T-helper 1 cell (primary cell): ENCODE measurements around the gene RAP1GDS1.
"Not testable (repeated sequence)": the region's sequence is repeated elsewhere in the genome, so short reads cannot be mapped to it uniquely, and the experiment has no call there.

Experiments
- DNase-seq, 5 donors: peaks; one replicate each; pipeline ENCODE4 v3.0.0-alpha.2; 2012 to 2020

RAP1GDS1 gene

GRCh38 chr4:98289375-98289774 lies 28.2 kb downstream of the RAP1GDS1 start:
- no peak for DNase-seq

GRCh38 chr4:98290511-98290910 lies 29.3 kb downstream of the RAP1GDS1 start:
- DNase-seq: no peak

DNA sequence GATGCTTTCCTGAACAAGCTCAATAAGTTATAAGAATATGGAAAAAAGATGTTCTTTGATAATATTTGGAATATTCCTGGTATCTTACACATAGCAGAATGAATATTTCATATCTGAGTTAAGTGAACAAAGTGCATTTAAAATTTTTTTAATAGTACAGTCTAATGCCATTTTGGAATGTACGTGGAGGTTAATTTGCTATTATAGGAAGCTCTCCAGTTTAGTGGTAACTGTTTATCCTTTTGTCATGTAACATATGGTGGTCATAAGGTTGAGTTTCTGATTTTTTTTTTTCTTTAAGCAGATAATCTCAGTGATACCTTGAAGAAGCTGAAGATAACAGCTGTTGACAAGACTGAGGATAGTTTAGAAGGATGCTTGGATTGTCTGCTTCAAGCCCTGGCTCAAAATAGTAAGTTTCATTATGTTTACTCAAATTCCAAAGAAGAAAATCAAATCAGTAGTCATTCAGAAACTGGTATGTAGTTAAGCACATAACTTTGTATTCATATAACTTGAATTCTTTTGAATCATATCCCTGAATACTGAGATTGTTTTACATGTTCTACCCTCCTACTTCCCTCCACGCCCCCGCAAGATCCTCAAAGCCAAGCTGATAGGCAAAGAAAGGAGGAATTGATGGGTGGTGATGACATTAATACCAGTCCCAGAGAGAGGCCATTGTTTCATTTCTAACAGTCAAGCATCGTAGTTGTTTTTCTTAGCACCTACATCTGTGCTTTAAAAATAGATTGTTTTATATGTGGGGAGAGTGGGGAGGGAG lies 32.1 kb downstream of the RAP1GDS1 start:
- DNase-seq: no peak

DNA sequence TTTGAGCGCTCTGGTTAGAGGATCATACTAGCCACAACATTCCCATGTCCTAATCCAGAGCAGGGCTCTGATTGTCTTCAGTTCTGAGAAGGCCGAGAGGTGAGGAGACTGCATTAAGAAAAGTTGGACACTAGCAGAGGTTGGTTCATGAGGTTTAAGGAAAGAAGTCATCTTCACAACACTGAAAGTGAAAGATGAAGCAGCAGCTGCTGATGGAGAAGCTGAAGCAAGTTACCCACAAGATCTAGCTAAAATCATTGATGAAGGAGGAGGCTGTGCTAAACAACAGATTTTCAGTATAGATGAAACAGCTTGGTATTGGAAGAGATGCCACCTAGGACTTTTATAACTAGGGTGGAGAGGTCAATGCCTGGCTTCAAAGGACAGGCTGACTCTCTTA lies 36.8 kb downstream of the RAP1GDS1 start:
- no peak for DNase-seq

DNA sequence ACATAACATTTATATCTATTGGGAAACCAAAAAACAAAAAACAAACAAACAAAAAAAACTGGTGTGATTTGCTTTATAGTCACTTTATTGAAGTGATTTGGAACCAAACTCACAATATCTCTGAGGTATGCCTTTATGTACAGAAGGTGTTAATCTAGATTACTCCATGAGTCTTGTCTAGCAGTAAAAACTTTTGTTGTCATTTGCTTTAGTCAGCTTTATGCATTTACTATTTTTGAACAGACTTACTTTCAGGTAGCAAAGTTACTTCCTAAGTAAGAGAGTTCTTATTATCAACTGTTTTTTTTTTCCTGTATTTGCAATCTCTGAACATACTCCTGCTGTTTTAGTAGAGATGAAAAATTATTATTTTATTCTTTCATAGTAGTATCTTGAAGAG lies 39.5 kb downstream of the RAP1GDS1 start:
- DNase-seq: no peak

DNA sequence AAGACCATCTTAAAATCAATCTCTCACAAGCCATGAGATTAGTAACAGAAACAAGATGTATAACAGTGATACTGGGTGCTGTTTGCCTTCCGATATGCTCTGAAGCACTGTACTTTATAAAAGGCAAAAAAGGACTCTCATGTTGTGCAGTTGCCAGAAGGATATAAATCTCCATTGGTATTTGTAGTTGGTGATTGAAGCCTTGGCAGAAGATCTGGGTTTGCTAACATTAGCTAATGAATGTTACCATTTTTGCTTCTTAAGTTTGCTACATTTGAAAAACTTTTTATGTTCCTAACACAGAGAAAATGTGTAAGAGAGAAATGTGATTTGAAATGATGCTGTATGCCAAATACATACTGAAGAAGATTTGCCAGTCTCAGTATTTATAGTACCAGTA lies 44.4 kb downstream of the RAP1GDS1 start:
- no peak for DNase-seq

DNA sequence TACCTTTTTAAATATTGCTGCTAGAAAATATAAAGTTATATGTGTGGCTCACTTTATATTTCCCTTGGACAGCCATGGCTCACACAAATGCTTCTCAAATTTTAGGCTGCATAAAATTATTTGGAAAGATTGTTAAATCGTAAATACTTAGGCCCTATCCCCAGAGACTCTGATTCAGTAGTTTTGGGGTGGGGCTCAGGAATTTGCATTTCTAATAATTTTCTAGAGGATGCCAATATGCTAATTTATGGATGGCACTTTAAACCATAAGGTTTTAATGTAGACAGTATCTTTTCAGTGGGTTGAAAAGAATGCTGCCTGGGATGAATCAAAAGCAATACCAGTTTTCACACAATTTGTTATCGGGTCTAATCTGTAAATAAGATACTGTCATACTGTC lies 49.7 kb downstream of the RAP1GDS1 start:
- DNase-seq: no peak

- no peak for DNase-seq
Observed at GRCh38 chr4:98311656-98312055, 50.5 kb downstream of the RAP1GDS1 start.

DNA sequence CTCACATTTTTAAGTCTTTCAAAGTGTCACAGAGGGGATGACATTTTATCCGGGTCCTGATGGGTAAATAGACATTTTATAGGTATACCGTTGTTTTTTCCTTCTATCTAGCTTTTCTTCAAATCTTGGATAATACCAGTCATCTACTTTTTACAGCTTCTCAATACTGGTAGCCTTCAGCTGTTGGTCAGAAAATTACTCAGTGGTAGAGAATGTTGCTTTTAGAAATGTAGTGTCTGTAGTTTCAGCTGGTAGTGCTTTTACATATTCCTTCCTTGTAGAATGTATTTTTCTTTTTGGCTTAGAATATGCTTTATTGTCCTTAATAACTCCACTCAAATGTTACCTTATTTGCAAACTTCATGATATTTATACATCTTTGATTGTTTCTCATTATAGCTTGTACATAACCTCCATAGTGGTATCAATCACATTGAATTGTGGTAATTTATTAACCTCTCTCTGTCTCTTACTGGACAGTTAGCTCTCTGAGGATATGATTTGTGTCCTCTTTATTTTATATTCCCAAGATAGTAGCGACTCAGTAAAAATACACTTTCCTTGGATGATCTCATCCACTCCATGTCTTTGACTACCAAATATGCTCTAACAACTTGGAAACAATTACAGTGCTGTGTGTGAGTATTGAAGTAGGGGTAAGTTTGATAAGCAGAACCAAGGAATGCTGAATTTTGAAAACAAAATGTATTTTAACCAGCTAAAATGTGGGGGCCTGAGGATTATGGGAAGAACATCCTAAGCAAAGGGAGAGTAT lies 53.8 kb downstream of the RAP1GDS1 start:
- no peak for DNase-seq

- no peak for DNase-seq
Observed at GRCh38 chr4:98318521-98318920, 57.3 kb downstream of the RAP1GDS1 start.

DNA sequence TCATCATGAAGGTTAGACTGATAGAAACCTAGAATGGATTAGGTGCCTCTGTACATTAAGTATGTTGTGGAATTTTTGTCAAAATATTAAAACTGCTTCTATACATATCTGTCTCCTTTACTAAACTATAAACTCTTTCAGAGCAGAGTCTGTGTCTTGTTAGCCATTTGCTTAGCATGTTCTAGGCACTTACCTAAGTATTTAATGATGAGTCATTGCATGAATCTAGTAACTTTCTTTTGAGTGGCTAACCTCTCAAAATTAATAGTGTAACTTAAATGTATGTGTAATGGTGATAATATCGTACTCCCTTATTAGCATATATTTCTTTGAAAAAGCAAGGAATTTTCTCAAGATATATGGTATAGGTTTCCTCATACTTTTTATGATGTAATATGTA lies 57.8 kb downstream of the RAP1GDS1 start:
- no peak for DNase-seq

DNA sequence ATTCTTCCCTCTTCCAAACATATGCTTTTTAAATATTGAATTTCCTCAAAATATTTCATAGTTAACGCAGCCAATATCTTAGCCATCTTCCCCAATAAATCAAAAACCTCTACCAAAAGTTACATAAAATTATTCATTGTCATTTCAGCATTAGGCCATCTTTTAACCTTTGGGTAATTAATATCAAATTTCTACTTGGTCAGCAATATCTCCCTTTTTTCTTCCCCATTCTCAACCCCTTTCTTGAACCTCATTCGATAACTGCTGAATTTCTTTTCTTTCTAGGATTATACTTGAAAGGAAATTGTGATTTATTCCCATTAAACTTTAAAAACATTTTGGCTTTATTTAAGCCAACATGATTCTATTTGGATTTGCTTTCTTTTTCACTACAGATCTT lies 65.0 kb downstream of the RAP1GDS1 start:
- DNase-seq: no peak

DNA sequence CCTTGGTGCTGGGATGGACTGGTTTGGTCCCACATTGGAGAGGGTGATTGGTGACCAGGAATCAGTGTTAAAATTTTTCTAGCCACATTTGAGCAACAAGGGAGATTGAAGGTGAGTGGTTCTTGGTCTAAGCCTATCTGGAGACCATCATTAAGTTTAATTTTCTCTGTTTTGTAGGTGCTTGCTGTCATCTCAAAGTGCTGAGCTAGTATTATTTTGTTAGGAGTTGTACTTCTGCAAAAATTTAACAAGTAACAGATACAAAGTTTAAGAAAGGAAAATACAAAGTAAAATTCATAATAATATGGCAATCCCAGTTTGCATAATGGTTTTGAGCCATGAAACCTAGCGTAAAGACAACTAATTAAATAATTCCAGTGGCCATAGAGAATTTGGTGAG lies 66.5 kb downstream of the RAP1GDS1 start:
- DNase-seq: no peak

DNA sequence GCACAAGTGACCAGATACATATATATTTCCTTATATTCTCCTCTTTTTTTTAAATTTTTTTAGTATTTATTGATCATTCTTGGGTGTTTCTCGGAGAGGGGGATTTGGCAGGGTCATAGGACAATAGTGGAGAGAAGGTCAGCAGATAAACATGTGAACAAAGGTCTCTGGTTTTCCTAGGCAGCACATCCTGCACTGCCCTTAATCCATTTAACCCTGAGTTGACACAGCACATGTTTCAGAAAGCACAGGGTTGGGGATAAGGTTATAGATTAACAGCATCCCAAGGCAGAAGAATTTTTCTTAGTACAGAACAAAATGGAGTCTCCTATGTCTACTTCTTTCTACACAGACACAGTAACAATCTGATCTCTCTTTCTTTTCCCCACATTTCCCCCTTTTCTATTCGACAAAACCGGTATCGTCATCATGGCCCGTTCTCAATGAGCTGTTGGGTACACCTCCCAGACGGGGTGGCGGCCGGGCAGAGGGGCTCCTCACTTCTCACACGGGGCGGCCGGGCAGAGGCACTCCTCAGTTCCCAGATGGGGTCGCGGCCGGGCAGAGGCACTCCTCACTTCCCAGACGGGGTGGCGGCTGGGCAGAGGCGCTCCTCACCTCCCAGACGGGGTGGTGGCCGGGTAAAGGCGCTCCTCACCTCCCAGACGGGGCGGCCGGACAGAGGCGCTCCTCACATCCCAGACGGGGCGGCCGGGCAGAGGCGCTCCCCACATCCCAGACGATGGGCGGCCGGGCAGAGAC lies 68.9 kb downstream of the RAP1GDS1 start:
- DNase-seq: not testable (repeated sequence)

GRCh38 chr4:98332017-98332416 lies 70.8 kb downstream of the RAP1GDS1 start:
- no peak for DNase-seq

DNA sequence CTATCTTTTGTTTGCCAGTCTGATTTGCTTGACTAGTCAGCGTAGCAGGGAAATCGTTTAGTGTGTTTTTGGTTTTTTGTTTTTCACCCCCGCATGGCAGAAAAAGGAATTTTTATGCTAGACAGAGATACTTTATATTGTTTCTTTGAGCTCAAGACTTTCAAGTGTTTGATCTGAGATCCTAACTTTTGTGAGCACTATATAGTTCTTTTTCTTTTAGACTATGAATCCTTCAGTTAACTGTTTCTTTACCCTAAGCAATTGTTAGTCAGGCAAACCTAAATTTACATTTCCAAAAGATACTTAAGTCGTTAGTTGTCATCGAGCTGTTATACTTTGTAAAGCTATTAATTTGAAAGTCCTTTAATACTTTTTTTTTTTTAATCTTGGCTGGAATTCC lies 73.3 kb downstream of the RAP1GDS1 start:
- no peak for DNase-seq

- no peak for DNase-seq
Observed at GRCh38 chr4:98338761-98339438, 77.7 kb downstream of the RAP1GDS1 start.

- no peak for DNase-seq
Observed at GRCh38 chr4:98341309-98341708, 80.1 kb downstream of the RAP1GDS1 start.

GRCh38 chr4:98343626-98344025 lies 82.4 kb downstream of the RAP1GDS1 start:
- no peak for DNase-seq

DNA sequence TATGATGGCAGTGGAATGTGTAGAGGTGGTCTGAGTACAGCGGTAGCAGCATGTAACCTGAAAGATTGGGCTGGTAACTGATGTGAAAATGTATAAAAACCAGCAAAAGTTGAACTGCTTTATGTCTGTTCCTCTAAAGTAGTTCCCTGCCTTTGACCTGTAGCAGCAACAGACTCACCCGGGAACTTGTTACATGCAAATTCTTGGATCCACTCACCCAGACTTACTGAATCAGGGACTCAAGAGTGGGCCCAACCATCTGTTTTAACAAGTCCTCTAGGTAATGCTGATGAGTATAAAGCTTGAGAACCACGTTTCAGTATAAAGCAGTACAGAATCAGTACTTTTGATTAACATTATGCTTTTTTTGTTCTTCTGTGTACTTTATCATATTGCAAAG lies 84.7 kb downstream of the RAP1GDS1 start:
- no peak for DNase-seq

DNA sequence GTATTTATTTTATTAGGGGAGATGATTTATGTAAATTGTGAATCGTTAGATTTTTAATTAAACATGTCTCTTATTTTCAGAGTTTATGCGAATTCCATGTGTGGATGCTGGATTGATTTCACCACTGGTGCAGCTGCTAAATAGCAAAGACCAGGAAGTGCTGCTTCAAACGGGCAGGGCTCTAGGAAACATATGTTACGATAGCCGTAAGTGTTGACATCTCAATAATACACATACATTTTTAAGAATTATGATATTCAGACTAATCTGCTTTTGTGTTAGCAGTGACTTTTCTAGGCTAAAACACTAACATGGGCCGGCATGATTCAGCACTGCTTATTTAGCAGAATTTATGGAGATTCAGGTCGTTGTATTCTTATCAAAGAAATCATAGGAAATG lies 91.2 kb downstream of the RAP1GDS1 start:
- no peak for DNase-seq

DNA sequence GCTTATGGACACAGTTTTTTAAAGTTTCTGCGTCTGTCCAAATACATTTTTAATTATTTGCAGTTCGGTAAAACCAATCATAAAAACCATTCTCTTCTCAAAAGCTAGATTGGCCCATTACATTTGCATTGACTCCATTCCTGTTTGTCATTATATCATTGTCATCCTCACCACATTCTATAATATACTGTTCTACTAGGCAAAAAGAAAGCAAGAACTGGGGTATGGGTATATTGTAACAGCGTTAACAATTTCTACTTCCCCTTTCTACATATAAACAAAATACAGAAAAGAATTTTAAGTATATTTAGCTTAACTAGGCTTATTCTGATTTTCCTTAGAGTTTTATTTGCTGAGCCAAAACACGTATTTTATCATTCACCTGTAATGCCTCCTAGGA lies 91.8 kb downstream of the RAP1GDS1 start:
- no peak for DNase-seq

DNA sequence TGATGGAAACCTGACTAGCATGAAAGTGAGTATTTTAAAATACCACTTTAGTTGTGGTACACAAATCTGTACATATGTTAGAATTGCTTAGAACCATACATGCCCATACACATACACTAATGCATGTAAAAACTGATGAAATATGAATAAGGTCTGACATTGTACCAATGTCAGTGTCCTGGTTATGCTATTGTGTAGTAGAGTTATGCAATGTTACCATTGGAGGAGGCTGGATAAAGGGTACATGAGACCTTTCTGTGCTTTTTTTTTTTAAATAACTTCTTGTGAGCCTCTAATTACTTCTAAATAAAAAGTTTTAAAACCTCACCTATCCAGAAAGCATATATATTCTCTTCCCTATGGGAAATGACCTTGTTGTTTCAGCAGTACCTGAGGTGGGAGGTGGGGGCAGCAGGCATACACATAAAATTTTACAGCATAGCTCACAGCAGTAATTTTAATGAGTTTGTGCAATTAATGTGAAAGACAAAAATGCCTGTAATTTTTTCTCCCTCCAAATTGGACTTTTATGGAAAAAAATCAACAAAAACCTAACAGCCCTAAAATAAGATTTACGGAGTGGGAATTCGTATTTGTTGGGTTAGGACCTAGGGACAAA lies 97.6 kb downstream of the RAP1GDS1 start:
- no peak for DNase-seq
